GM21825 (cell line): ENCODE results near the gene MYCBPAP.

Experiments
- ATAC-seq: cut with Tn5 transposase; IDR thresholded peaks from one replicate; pipeline ENCODE4 v1.9.1; 2021; ENCODE audit warnings: mild to moderate bottlenecking, moderate library complexity; ENCODE audit not compliant: unreplicated experiment

MYCBPAP gene

GRCh38 chr17:50536683-50537646 is 28.7 kb downstream of the MYCBPAP start:
- ATAC-seq: no peak

GRCh38 chr17:50537721-50538548 is 29.7 kb downstream of the MYCBPAP start:
- no peak for ATAC-seq

GRCh38 chr17:50538549-50539410 is 30.5 kb downstream of the MYCBPAP start:
- no peak for ATAC-seq

GRCh38 chr17:50539762-50540559 is 31.7 kb downstream of the MYCBPAP start:
- ATAC-seq: no peak

- no peak for ATAC-seq
Observed at GRCh38 chr17:50540560-50541401, 32.5 kb downstream of the MYCBPAP start.

- no peak for ATAC-seq
Observed at GRCh38 chr17:50541402-50541715, 33.1 kb downstream of the MYCBPAP start.

- ATAC-seq: peak; percentile 84
Observed at GRCh38 chr17:50541716-50542688, 33.8 kb downstream of the MYCBPAP start.

- ATAC-seq: no peak
Observed at GRCh38 chr17:50542795-50543774, 34.8 kb downstream of the MYCBPAP start.

GRCh38 chr17:50544516-50544915 is 36.3 kb downstream of the MYCBPAP start:
- ATAC-seq: no peak

- no peak for ATAC-seq
Observed at GRCh38 chr17:50545311-50545710, 37.1 kb downstream of the MYCBPAP start.

- no peak for ATAC-seq
Observed at GRCh38 chr17:50546701-50547034, 38.4 kb downstream of the MYCBPAP start.

GRCh38 chr17:50547035-50547735 is 38.9 kb downstream of the MYCBPAP start, which contains the start of gene SPATA20:
TSS of gene SPATA20 (plus strand) at chr17:50547174. CDS start at chr17:50547209, 35 bp downstream.
- peak; percentile 55 for ATAC-seq

GRCh38 chr17:50547736-50548083 is 39.5 kb downstream of the MYCBPAP start:
- no peak for ATAC-seq

GRCh38 chr17:50548831-50549230 is 40.6 kb downstream of the MYCBPAP start:
- no peak for ATAC-seq

- ATAC-seq: no peak
Observed at GRCh38 chr17:50549256-50549941, 41.2 kb downstream of the MYCBPAP start.

GRCh38 chr17:50549969-50550368 is 41.7 kb downstream of the MYCBPAP start:
- ATAC-seq: no peak
